ENCODE results near the gene ZNF667.

The ZNF667 gene

DNA sequence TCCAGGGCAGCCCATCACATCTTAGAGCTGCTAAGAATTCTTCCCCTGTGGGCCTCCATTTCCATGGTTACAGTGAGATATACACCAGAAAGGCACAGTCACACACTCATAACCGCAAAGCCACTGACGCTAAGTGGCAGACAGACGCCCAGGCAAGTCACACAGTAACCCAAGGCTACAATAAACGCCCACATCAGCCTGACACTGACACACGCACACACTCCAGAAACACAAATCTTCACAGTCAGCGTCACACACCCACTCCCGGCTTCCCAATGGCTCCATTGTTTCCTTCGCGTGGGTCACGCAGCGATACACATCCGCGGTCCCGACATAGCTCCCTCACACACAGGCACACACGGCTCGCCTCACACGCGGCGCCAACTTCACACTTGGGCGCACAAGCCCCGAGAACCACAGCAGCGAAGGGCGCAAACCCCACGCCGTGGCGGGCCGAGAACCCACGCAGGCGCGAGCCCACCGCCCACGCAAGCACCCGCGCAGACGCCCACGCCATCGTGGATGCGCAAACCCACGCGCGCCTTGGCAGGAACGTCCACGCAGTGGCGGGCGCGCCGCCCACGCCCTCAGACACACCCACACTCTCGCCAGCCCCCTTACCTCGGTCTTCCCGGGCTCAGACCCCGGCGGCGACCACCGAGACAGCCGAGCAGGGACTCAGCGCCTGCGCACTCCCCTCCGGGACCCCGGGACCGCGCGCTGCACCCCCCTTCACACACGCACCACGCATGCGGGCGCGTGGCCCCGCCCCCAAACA, at the start of gene ZNF667:
TSS of gene ZNF667 (minus strand) at position 695 of the 778 bp plus-strand sequence. CDS start 14,975 bp downstream, outside the sequence.
- DNase-seq (ENCODE audit: low read depth): no peak

GRCh38 chr19:56525214-56525860, 48.2 kb upstream of the ZNF667 start:
- no peak for DNase-seq (ENCODE audit: low read depth)

DNA sequence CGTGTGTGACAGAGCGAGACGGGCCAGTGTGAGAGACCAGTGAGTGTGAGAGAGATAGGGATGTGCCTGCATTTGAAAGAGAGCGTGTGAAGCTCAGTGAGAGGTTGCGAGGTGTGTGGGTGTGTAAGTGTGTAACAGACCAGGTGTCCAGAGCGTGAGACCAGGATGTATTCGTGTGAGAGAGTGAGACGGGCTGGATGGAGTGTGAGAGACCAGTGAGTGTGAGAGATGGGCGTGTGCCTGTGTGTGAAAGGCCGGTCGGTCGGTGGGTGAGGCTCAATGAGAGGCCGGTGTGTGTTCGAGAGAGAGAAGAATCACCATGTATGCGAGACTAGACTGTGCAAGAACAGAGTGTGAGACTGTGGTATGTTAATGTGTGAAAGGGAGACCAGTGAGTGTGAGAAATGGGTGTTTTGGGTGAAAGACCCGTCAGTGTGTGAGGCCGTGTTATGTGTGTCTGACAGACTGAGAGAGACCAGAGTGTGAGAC, 31.2 kb upstream of the ZNF667 start:
- DNase-seq (ENCODE audit: low read depth): no peak

DNA sequence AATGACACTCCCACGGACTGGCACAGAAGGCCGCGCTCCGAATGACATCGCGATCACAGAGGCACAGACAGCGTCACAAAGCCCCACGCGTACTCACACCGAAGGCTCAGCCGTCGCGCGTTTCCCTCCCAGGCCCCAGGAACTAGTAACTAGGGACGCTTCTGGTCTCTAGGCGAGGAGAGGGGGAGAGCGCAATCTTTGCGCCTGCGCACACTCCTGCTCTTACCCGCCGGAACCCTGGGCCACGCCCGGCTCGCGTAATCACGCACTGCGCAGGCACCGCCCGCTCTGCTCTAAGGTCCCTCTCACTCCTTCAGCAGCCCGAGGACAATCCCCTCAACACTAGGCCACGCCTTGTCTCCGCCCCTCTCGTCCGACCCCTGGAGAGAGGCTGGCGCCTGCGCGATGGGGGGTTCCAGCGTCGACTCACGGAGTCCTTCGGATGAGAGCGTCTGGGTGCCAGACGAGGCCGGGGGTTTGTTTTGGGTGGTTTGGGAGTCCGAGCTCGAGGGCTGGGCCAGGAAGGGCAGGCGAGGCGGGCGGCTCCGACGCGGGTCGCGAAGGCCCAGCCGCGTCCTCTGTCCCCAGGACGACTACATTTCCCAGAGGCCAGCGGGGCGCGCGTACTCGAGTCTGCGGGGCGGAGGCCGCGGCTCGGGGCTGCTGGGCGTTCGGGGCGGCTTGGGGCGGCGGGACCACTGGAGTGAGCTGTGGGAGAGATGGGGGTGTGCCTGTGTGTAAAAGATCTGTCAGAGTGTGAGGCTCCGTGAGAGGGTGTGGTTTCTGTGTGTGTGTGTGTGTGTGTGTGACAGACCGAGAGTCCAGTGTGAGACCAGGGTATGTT, 30.5 kb upstream of the ZNF667 start, which contains the start of gene ZNF471:
TSS of gene ZNF471 (plus strand) at position 410 of the 844 bp plus-strand sequence. CDS start 3,717 bp downstream, outside the sequence.
- DNase-seq (ENCODE audit: low read depth): peak; percentile 73

DNA sequence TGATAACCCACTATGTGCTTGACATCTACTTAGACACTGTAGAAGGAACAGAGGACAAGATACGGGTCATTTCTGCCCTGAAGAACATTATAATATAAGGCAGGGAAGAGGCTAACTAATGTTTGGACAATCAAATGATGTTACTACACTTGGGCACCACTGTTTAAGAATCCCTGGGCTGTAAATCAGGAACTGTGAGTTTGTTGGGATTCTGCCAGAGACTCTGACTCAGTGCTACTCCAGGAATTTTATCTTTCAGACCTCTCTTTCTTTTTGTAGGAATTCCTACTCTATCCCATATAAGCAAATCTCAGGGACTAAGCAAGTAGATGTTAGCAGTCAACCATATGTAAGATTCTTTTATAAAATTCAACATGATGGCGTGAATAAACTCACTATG, 27.4 kb upstream of the ZNF667 start:
- DNase-seq (ENCODE audit: low read depth): no peak

GRCh38 chr19:56491399-56491798, 14.3 kb upstream of the ZNF667 start:
- no peak for DNase-seq (ENCODE audit: low read depth)

DNA sequence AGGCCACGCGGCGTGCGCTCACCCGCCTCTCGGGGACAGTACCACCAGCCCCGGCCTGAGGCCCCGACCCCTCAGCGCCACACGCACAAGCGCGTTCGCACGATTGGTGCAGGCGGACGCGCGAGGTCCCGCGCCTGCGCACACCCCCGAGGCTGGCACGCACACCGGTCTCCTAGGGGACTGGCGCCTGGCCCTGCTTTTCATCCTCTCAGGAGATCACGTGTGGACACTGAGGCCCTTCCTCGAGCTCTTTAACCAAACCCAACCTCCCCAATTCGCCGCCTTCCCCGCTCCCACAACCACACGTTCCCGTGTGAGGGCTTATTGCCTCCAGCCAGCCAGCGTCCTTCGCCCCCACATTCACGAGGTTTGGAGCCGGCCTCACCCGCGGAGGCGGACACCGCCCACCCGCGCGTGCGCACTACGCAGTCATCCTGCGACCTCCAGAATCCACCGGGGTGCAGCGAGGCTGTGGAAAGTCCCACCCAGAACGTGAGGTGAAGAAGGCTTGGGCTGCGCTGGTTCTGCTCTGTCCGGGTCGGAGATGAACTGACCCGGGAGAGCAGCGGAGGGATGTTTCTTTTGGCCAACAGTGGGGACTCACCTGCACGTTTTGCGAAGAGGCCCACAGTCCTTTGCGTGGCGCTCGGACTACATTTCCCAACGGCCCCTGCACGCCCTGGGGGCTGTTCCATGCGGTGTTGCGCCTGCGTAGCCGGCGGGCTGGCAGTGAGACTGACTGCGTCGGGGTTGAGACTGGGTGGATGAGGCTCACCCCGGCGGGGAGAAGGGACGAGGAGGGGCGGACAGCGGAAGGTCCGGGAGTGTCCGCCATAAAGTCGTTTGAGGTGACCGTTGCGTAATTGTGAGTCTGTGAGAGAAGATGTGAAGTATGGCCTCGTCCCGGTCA, 539 bp upstream of the ZNF667 start:
- DNase-seq (ENCODE audit: low read depth): no peak

DNA sequence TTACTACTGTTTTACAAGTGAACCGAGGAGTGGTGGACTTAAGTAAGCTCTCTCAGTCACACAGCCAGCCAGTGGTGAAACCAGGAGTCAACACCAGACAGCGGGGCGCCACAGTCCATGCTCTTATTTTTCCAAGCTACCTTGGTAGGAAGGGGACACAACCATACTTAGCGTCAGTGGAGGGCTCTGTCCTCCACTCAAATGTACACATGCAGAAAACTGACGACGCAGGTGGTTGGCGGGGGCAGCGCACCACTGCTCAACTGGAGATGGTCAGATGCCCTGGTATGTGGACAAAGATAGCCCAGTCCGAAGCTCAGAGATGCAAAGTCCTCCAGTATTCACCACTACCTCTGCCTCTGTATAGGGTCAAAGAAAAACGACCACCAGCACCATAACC, 1.1 kb downstream of the ZNF667 start:
- no peak for DNase-seq (ENCODE audit: low read depth)

DNA sequence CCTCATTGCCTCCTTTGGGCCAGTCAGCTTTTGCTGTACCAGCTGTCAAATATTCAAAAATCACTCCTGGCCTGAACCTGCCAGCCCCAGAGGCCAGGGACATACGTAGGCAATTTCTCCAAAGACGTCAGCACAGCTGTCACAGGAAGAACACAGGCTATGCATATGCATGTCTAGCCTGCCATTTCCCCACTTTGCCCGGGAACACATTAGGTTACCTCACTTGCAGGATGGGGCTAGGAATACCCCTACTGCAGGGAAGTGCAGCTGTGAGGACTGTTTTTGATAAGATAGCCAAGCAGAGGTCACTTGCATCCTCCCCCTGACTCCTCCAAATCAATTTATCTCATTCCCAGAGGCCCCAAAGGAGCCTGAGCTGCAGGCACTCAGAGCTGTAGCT, 2.8 kb downstream of the ZNF667 start:
- no peak for DNase-seq (ENCODE audit: low read depth)

DNA sequence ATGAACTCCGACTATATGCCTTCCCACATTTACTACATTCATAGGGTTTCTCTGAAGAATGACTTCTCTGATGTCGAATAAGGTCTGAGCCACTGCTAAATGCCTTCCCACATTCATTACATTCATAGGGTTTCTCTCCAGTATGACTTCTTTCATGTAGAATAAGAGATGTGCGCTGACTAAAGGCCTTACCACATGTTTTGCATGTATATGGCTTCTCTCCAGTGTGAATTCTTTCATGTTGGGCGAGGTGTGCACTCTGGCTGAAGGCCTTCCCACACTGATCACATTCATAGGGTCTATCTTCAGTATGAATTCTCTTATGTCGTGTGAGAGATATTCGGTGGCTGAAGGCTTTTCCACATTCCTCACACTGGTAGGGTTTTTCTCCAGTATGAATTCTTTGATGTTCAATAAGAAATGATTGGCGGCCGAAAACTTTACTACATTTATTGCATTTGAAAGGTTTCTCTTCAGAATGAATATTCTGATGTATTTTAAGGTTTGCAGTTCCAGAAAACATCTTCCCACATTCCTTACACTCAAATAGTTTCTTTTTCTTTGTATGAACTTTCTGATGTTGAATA, 35.8 kb downstream of the ZNF667 start:
- no peak for DNase-seq (ENCODE audit: low read depth)

GRCh38 chr19:56423985-56424353, 53.2 kb downstream of the ZNF667 start:
- no peak for DNase-seq (ENCODE audit: low read depth)

GRCh38 chr19:56423276-56423984, 53.7 kb downstream of the ZNF667 start:
- DNase-seq (ENCODE audit: low read depth): no peak

DNA sequence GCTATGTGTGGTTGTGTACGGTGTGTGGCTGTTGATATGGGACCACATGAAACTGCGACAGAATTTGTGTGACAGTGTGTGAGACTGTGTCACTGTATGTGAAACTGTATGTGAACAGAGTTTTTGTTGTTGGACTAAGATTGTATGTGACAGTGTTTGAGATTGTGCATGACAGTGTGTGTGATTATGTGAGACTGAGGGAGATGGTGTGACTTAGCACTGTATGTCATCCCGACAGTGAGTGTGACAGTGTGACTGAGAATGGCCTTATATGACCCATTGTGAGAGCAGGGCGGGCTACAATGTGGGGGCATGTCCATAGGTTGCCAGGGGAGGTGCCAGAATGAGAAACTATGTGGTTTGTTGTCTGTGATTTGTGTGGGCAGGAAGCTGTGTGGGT, 72.1 kb downstream of the ZNF667 start:
- no peak for DNase-seq (ENCODE audit: low read depth)

DNA sequence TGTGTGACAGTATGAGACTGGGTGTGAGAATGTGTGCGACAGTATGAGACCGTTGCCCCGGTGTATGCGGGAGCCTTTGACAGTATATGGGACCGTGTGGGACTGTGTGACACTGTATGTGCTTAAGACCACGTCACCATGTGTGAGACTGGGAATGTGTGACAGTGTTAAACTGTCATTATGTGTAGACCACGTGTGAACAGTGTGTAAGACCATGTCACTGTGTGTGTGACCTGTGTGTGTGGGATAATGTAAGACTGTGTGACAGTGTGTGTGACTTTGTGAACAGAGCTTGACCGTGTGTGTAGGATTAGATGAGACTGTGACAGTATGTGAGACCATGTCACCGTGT, 72.5 kb downstream of the ZNF667 start:
- no peak for DNase-seq (ENCODE audit: low read depth)

DNA sequence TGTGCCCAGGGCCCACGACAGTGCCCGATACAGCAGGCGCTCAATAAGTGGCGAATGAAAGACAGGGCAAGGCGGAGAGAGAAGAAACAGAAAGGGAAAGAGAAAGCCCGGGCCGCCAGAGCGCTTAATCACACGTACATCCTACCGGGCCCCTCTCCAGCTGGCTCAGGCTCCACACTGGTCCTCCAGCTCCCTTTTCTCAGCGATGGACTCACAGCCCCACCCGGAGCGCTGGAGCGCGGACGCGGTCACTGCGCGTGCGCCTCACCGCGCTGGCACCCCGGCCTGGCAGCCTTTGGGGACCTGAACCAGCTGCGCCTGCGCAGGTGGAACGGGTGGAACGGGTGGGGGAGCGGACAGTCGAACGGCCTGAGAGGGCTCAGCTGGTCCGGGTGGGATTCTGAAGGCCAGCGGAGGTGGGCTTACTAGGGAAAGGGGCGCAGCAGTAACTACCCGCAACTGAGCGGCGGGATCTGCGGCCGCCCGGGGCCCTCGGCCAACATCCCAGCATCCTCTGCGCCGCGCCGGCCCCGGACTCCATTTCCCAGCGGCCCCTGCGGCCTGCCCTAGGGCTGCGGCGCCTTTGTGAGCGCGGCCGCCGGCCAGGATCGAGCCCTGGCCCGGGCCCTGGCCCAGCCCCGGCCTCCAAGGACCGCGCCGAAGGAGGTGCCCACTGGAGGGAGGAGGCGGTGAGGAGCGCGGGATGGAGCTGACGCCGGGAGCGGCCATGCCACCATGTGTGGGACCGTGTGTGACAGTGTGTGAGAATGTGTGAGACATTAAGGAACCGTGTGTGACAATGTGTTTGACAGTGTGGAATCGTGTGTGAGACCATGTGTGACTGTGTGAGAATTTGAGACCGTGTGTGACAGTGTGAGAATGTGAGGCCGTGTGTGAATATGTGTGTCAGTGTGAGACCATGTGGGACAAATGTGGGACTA, 73.1 kb downstream of the ZNF667 start, which contains the start of gene ZNF583:
TSS of gene ZNF583 (plus strand) at position 569 of the 941 bp plus-strand sequence. CDS start 2,783 bp downstream, outside the sequence.
- DNase-seq (ENCODE audit: low read depth): peak; percentile 80

DNA sequence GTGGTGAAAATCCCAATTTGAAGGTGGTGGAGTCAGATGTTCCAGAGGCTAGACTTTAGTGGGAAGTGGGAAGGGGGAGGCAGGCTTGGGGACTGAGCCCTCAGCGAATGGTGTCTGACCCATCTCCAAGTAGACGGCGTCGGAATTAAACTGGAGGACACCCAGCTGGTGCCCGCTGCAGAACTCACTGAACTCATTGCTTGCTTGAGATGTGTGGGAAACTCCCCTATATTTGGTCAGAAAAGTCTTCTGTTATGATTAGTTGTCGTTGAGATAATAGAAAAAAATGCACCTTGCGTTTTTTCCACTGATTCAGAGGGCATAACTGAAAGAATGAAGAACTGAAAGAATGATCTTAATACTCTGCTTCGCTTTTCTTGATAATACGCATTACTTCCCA, 73.9 kb downstream of the ZNF667 start:
- DNase-seq (ENCODE audit: low read depth): no peak

- DNase-seq (ENCODE audit: low read depth): no peak
Observed at GRCh38 chr19:56400485-56400884, 76.7 kb downstream of the ZNF667 start.

DNA sequence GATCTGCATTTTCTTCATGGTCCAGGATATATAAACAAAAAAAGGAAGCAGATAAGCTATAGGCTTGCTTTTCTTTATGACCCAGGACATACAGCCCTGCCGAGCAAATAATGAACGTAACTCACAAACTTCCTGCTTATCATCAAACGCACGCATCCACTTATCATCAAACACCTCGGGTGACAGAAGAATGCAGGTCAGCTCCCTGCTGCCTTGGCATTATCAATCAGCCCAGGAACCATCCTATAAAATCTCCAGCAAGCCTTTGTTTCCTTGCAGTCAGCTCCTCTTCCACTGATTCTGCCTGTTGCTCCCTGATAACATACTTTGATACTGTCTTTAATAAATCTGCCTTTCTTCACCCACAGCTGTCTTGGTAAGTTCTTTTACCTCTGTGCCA, 78.3 kb downstream of the ZNF667 start:
- no peak for DNase-seq (ENCODE audit: low read depth)
